NOMO-1 (cell line): Measurements from ENCODE around the gene PCDHGB5.
A peak's percentile ranks its signal among the peaks of the same experiment; 100 is the strongest.
"Not testable (repeated sequence)": the region's sequence is repeated elsewhere in the genome, so short reads cannot be mapped to it uniquely, and the experiment has no call there.

ENCODE experiments used
- DNase-seq, 2 experiments: peaks; one replicate each; lab custom pipeline; 2025; ENCODE audit not compliant: unreplicated experiment in 2 of 2; lab: John Stamatoyannopoulos, UW

The PCDHGB5 gene

GRCh38 chr5:141397756-141398551, at the start of gene PCDHGB5:
Gene PCDHGB5, plus strand, starts transcription at chr5:141397947. Its CDS starts 181 bp downstream, at chr5:141398128.
- not testable (repeated sequence) for DNase-seq

- no peak for DNase-seq
These were observed 47.7 kb upstream of the PCDHGB5 start, which contains the start of gene PCDHGB1 for GRCh38 chr5:141349917-141350619. Gene PCDHGB1, plus strand, starts transcription at chr5:141350099. Its CDS starts 162 bp downstream, at chr5:141350261.

GRCh38 chr5:141351591-141351990, 46.2 kb upstream of the PCDHGB5 start:
- no peak for DNase-seq

- DNase-seq = no peak
These were observed 42.8 kb upstream of the PCDHGB5 start, which contains the start of gene PCDHGA4 for GRCh38 chr5:141354900-141355469. Gene PCDHGA4, plus strand, starts transcription at chr5:141355021. Its CDS starts 87 bp downstream, at chr5:141355108.

GRCh38 chr5:141355641-141356040, 42.1 kb upstream of the PCDHGB5 start:
- DNase-seq = no peak

GRCh38 chr5:141356133-141356532, 41.6 kb upstream of the PCDHGB5 start:
- no peak for DNase-seq

- DNase-seq = no peak
These were observed 40.8 kb upstream of the PCDHGB5 start for GRCh38 chr5:141356950-141357349.

- peak; percentile 47 to 48 for DNase-seq
These were observed 37.8 kb upstream of the PCDHGB5 start, which contains the start of gene PCDHGB2 for GRCh38 chr5:141359790-141360426. Gene PCDHGB2, plus strand, starts transcription at chr5:141359994. Its CDS starts 142 bp downstream, at chr5:141360136.

GRCh38 chr5:141360685-141361084, 37.1 kb upstream of the PCDHGB5 start:
- DNase-seq = no peak

- peak in 1 of 2 experiments; percentile 16 for DNase-seq
These were observed 35.0 kb upstream of the PCDHGB5 start for GRCh38 chr5:141362719-141363118.

GRCh38 chr5:141363952-141364660, 33.6 kb upstream of the PCDHGB5 start, which contains the start of gene PCDHGA5:
Gene PCDHGA5, plus strand, starts transcription at chr5:141364162. Its CDS starts 169 bp downstream, at chr5:141364331.
- no peak for DNase-seq

GRCh38 chr5:141366016-141366896, 31.5 kb upstream of the PCDHGB5 start:
- no peak for DNase-seq

- peak; percentile 48 to 59 for DNase-seq
These were observed 27.5 kb upstream of the PCDHGB5 start, which contains the start of gene PCDHGB3 for GRCh38 chr5:141369994-141370848. Gene PCDHGB3, plus strand, starts transcription at chr5:141370242. Its CDS starts 153 bp downstream, at chr5:141370395.

- no peak for DNase-seq
These were observed 25.9 kb upstream of the PCDHGB5 start for GRCh38 chr5:141371572-141372475.

- no peak for DNase-seq
These were observed 24.0 kb upstream of the PCDHGB5 start, which contains the start of gene PCDHGA6 for GRCh38 chr5:141373673-141374317. Gene PCDHGA6, plus strand, starts transcription at chr5:141373891. Its CDS starts 193 bp downstream, at chr5:141374084.

- no peak for DNase-seq
These were observed 23.1 kb upstream of the PCDHGB5 start for GRCh38 chr5:141374627-141375026.
